NB4 (cell line): ENCODE results near the gene LDLRAD3.

Experiments
- CTCF ChIP-seq: IDR thresholded peaks from one replicate; pipeline ENCODE4 v1.5.1; 2012; ENCODE audit warnings: low read depth, low read length
- POLR2A ChIP-seq: IDR thresholded peaks from 2 replicates; pipeline ENCODE4 v1.6.1; 2011; ENCODE audit warnings: mild to moderate bottlenecking; ENCODE audit not compliant: insufficient read length; ENCODE audit errors: extremely low read depth

GRCh38 chr11:36213393-36213840 is 269.6 kb downstream of the LDLRAD3 start:
- TF ChIP-seq CTCF (no peak), POLR2A (no peak)
